ACC112 (cell line): ENCODE results near the gene NCSTN.

ENCODE experiments used
- H2AFZ ChIP-seq: fragments of 200-600 bp; sonication (generic); one replicate; pipeline ENCODE4 v1.6.0; 2017; ENCODE audit warnings: antibody characterized with exemption, low read length; ENCODE audit not compliant: unreplicated experiment
- H3K27ac ChIP-seq: fragments of 200-600 bp; sonication (generic); 2 replicates; pipeline ENCODE4 v1.5.1; 2014; ENCODE audit warnings: low read depth, mild to moderate bottlenecking, antibody characterized with exemption, low read length, moderate library complexity
- H3K27me3 ChIP-seq: fragments of 200-600 bp; sonication (generic); 2 replicates; pipeline ENCODE4 v1.6.1; 2014; ENCODE audit warnings: mild to moderate bottlenecking, antibody characterized with exemption, low read length, moderate library complexity, mixed read lengths; ENCODE audit not compliant: insufficient read depth
- H3K36me3 ChIP-seq: fragments of 200-600 bp; sonication (generic); 2 replicates; pipeline ENCODE4 v1.6.1; 2016; ENCODE audit warnings: mild to moderate bottlenecking, antibody characterized with exemption, low read length, moderate library complexity, mixed read lengths; ENCODE audit not compliant: insufficient read depth
- H3K4me1 ChIP-seq: fragments of 200-600 bp; sonication (generic); one replicate; pipeline ENCODE4 v1.6.1; 2016; ENCODE audit warnings: low read length, mixed read lengths; ENCODE audit not compliant: insufficient read depth, unreplicated experiment, control insufficient read depth
- H3K4me3 ChIP-seq: fragments of 200-600 bp; sonication (generic); 2 replicates; pipeline ENCODE4 v1.5.1; 2014; ENCODE audit warnings: mild to moderate bottlenecking, low read depth, low read length
- H3K79me2 ChIP-seq: fragments of 200-600 bp; sonication (generic); one replicate; pipeline ENCODE4 v1.6.0; 2016; ENCODE audit warnings: low read length; ENCODE audit not compliant: control insufficient read depth, unreplicated experiment, insufficient read depth

Gene NCSTN

DNA sequence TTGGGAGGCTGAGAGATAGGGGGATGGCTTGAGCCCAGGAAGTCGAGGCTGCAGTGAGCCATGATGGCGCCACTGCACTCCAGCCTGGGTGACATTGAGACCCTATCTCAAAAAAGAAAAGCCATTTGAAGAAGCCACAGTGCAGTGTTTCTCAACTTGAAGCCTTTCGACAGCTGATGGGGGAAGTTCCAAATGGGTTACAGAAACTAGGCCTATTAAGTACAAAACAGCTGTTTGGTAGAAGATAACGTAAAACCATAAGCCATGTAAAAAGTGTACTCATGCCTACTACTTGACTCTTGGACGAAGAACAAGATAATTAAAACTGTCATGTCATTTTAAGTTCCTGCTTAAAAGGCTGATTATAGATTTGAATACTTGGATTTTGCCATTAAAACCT is 16.8 kb upstream of the NCSTN start:
- Histone ChIP-seq H3K27ac (no peak overlapping the region), H2AFZ (no peak overlapping the region), H3K79me2 (peaks cover 55% of the 10 kb centered on the region), H3K4me1 (no peaks in the 10 kb centered on the region), H3K4me3 (no peak overlapping the region), H3K36me3 (peaks cover 58% of the 10 kb centered on the region), H3K27me3 (no peaks in the 10 kb centered on the region)

DNA sequence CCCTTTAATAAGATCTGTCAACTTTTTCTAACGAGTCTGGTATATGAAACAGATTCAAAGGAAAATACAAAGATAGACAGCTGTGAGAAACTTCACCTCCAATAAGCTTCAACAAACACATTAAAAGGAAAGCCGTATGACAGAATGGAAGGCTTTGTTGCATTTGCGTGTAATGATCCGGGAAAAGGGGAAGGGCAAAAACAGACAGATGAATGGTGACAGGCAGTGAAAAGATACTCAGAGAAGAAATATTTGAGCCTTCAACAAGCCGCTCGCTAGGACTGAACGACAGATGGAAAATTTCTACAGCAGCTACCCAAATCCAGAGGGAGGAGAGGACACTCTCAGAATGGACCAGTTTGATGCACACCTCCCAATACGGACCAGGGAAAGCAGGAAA is 15.0 kb upstream of the NCSTN start:
- H2AFZ ChIP-seq = no peak overlapping the region
- no peaks in the 10 kb centered on the region for H3K27me3 ChIP-seq
- no peak overlapping the region for H3K27ac ChIP-seq
- peaks cover 47% of the 10 kb centered on the region for H3K79me2 ChIP-seq
- H3K4me3 ChIP-seq = no peak overlapping the region
- H3K36me3 ChIP-seq = peaks cover 60% of the 10 kb centered on the region
- no peaks in the 10 kb centered on the region for H3K4me1 ChIP-seq

DNA sequence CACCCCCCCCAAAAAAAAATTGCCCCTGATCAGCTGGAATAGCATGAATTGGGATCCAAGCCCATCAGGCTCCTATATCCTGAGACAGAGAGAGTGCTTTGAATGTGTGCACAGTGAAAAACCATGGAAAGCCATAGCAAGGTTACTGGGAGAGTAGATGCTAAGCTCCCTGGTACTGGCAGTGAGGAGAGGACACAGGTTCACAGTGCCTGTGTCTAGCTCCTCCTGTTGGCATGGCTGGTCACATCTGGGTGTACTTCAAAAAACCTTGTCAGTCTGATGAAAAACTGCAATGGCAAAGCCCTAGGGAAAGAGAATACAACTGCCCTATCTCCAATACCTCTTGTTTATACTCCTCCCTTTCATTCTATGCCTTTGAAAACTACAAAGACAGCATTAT is 13.1 kb upstream of the NCSTN start:
- Histone ChIP-seq H3K79me2 (peaks cover 52% of the 10 kb centered on the region), H3K36me3 (peaks cover 66% of the 10 kb centered on the region), H3K4me3 (no peak overlapping the region), H3K4me1 (no peaks in the 10 kb centered on the region), H3K27me3 (no peaks in the 10 kb centered on the region), H3K27ac (no peak overlapping the region), H2AFZ (no peak overlapping the region)

GRCh38 chr1:160332516-160332915 is 10.7 kb upstream of the NCSTN start:
- Histone ChIP-seq H3K4me1 (no peaks in the 10 kb centered on the region), H3K79me2 (peaks cover 50% of the 10 kb centered on the region), H3K27me3 (no peaks in the 10 kb centered on the region), H3K4me3 (no peak overlapping the region), H3K36me3 (peaks cover 54% of the 10 kb centered on the region), H3K27ac (no peak overlapping the region), H2AFZ (no peak overlapping the region)

DNA sequence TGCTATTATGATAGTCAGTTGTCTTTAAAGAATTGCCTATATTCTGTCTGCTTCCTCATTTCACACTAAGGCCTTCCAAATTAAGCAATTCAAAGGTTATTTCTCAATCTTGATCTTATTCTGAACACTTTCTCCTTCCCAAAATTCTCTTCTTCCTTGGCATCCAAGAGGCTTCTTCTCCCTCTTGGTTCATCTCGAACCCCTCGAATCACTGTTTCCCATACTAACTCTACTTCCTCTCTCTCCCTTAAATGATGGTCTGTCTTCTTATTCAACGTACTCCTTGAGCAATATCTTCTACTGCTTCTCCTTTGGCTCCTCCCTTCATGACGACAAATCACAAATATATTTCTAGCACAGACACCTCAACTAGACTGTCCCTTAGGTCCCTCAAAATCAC is 4.6 kb upstream of the NCSTN start:
- H3K27ac ChIP-seq = no peak overlapping the region
- peaks cover 84% of the 10 kb centered on the region for H3K79me2 ChIP-seq
- H3K27me3 ChIP-seq = no peaks in the 10 kb centered on the region
- H3K4me3 ChIP-seq = no peak overlapping the region
- H3K4me1 ChIP-seq = peaks cover 28% of the 10 kb centered on the region
- H2AFZ ChIP-seq = no peak overlapping the region
- H3K36me3 ChIP-seq = peaks cover 44% of the 10 kb centered on the region

- peaks cover 31% of the 10 kb centered on the region for H3K36me3 ChIP-seq
- peaks cover 38% of the 10 kb centered on the region for H3K4me1 ChIP-seq
- H2AFZ ChIP-seq = no peak overlapping the region
- no peaks in the 10 kb centered on the region for H3K27me3 ChIP-seq
- H3K79me2 ChIP-seq = peaks cover 88% of the 10 kb centered on the region
- H3K4me3 ChIP-seq = peak overlapping the region; percentile 93
- peak overlapping the region; percentile 3; the same call in 1 of the 2 replicates for H3K27ac ChIP-seq
Measured at GRCh38 chr1:160340146-160340545, 3.0 kb upstream of the NCSTN start.

DNA sequence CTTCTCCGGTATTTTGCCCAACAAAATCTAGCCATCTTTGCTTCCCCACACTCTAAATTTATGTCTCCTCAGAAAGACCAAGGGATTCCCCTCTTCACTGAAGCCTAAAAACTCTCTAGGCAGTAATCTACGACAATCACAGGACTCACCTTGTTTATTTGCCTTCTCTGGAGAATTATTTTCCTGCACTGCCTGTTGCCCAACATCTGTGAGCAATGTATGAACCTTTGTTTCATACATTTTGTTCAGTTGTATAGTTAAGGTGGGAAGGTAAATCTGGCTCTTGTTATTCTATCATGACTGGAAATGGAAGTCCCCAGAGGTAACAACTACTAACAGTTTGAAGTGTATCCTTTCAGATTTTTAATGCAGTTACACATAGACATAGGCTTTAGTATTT is 2.3 kb upstream of the NCSTN start:
- Histone ChIP-seq H2AFZ (no peak overlapping the region), H3K4me3 (peak overlapping the region; percentile 93), H3K27me3 (no peaks in the 10 kb centered on the region), H3K4me1 (peaks cover 38% of the 10 kb centered on the region), H3K27ac (peak overlapping the region; percentile 3; the same call in 1 of the 2 replicates), H3K36me3 (peaks cover 31% of the 10 kb centered on the region), H3K79me2 (peaks cover 91% of the 10 kb centered on the region)

DNA sequence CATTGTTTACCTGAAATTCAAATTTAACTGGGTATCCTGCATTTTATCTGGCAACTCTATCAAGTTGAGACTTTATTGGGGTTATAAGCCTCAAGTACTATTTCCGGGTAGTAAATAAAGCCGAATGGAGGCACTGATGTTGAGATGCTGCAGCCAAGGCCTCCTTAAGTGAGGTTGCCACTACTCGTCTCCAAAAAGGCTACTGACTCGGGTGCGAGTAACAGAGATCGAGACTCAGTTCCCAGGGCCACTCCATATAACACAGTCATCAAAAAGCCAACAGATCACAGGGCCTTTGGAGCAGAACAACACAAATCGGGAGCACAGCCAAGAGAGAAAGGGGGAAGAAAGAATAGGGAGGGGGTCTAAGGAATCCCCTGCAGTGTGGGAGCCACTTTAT is 657 bp upstream of the NCSTN start:
- peak overlapping the region; percentile 93 for H3K4me3 ChIP-seq

DNA sequence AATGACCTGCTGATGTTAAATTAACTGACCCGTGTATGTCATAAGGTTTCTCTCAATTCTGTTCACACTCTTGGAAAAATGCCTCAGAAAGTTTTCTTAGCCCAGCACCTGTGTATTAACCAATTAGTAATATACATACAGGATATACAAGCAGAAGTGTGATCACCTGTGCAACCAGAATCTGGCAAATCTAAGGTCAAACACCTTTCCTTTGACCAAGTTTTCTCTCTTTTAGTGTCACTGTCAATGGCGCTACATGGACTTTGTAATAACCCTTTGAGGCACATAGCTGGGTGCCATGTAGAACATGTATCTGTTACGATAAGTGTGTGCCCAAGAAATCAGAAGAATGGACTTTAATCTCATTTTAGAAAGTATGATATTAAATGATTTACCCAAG is 1.1 kb downstream of the NCSTN start:
- Histone ChIP-seq H3K79me2 (peaks cover 77% of the 10 kb centered on the region), H3K4me1 (peaks cover 33% of the 10 kb centered on the region), H3K27me3 (no peaks in the 10 kb centered on the region), H3K36me3 (peaks cover 15% of the 10 kb centered on the region), H2AFZ (no peak overlapping the region), H3K4me3 (peak overlapping the region; percentile 93), H3K27ac (no peak overlapping the region)

More for the DNA sequence above, 657 bp upstream of the NCSTN start:
- peaks cover 38% of the 10 kb centered on the region for H3K4me1 ChIP-seq
- peak overlapping the region; percentile 20 for H2AFZ ChIP-seq
- H3K27ac ChIP-seq = peak overlapping the region; percentile 82
- no peaks in the 10 kb centered on the region for H3K27me3 ChIP-seq
- peaks cover 86% of the 10 kb centered on the region for H3K79me2 ChIP-seq
- H3K36me3 ChIP-seq = peaks cover 30% of the 10 kb centered on the region

GRCh38 chr1:160344936-160345335 is 1.8 kb downstream of the NCSTN start:
- no peak overlapping the region for H3K27ac ChIP-seq
- no peak overlapping the region for H2AFZ ChIP-seq
- peaks cover 26% of the 10 kb centered on the region for H3K4me1 ChIP-seq
- H3K27me3 ChIP-seq = no peaks in the 10 kb centered on the region
- peaks cover 74% of the 10 kb centered on the region for H3K79me2 ChIP-seq
- H3K4me3 ChIP-seq = peak overlapping the region; percentile 93; the same call in 1 of the 2 replicates
- H3K36me3 ChIP-seq = peaks cover 15% of the 10 kb centered on the region

DNA sequence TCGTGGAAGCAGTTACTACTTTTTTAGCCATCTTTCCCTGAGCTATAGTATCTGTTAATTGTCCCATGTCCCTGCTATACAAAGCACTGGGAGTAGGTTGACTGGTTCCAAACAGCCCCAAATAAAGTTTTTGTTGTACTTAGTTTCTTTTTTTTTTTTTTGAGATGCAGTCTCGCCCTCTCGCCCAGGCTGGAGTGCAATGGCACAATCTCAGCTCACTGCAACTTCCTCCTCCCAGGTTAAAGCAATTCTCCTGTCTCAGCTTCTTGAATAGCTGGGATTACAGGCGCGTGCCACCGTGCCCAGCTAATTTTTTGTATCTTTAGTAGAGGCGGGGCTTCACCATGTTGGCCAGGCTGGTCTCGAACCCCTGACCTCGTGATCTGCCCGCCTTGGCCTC is 3.3 kb downstream of the NCSTN start:
- Histone ChIP-seq H3K4me3 (no peak overlapping the region), H2AFZ (no peak overlapping the region), H3K36me3 (peaks cover 20% of the 10 kb centered on the region), H3K4me1 (peaks cover 11% of the 10 kb centered on the region), H3K79me2 (peaks cover 59% of the 10 kb centered on the region), H3K27me3 (no peaks in the 10 kb centered on the region), H3K27ac (no peak overlapping the region)
